PC-9 (cell line): Measurements from ENCODE around the gene P4HA1. TPM values are rescaled to one million over a fixed set of nuclear protein-coding genes. Genes with fewer than 3 reads are reported as not detected.

Experiments
- BruUV-seq: library from RNA; stranded (reverse); fragments of 400-500 nt; replicated peaks from 2 replicates; lab custom pipeline; 2021; lab: Mats Ljungman, UMichigan
- CTCF ChIA-PET: fragments of 300-600 bp; sonication (Branson Sonifier 250); formaldehyde crosslinking; loops from one replicate; lab custom pipeline; 2022; ENCODE audit warnings: antibody characterized with exemption; lab: Charles Lee
- POLR2A ChIA-PET: fragments of 300-600 bp; sonication (Branson Sonifier 250); formaldehyde crosslinking; loops from one replicate; lab custom pipeline; 2022; ENCODE audit warnings: antibody characterized with exemption; ENCODE audit not compliant: unreplicated experiment; lab: Charles Lee
- DNase-seq, 2 experiments: peaks; one replicate each; pipeline versions ENCODE4 v3.0.0 to v3.0.0-alpha.2; 2015 to 2022; ENCODE audit warnings: mixed read lengths in 1 of 2
- H2AFZ ChIP-seq: fragments of 200-600 bp; sonication (generic); 2 replicates; pipeline ENCODE4 v1.8.1; 2017; ENCODE audit warnings: antibody characterized with exemption
- H3F3A ChIP-seq: fragments of 200-600 bp; sonication (generic); 2 replicates; pipeline ENCODE4 v1.8.1; 2017; ENCODE audit warnings: antibody characterized with exemption, mild to moderate bottlenecking, low read depth; ENCODE audit not compliant: insufficient read depth
- H3K27ac ChIP-seq: fragments of 200-600 bp; sonication (generic); 2 replicates; pipeline ENCODE4 v1.6.1; 2016; ENCODE audit warnings: mixed run types
- H3K27me3 ChIP-seq: fragments of 200-600 bp; sonication (generic); 2 replicates; pipeline ENCODE4 v1.6.1; 2016; ENCODE audit warnings: low read depth, mixed run types; ENCODE audit not compliant: insufficient read depth
- H3K36me3 ChIP-seq: fragments of 200-600 bp; sonication (generic); 2 replicates; pipeline ENCODE4 v1.6.1; 2016; ENCODE audit warnings: low read depth, mixed run types
- H3K4me1 ChIP-seq: fragments of 200-600 bp; sonication (generic); replicated peaks from 2 replicates; pipeline ENCODE4 v1.6.1; 2016; ENCODE audit warnings: mixed run types; ENCODE audit not compliant: insufficient read depth
- H3K4me2 ChIP-seq: fragments of 200-600 bp; sonication (generic); 2 replicates; pipeline ENCODE4 v1.6.1; 2017; ENCODE audit warnings: mixed run types
- H3K4me3 ChIP-seq: fragments of 200-600 bp; sonication (generic); 2 replicates; pipeline ENCODE4 v1.6.1; 2016; ENCODE audit warnings: mixed run types
- H3K79me2 ChIP-seq: fragments of 200-600 bp; sonication (generic); 2 replicates; pipeline ENCODE4 v1.6.1; 2017; ENCODE audit warnings: low read depth, mixed run types
- H3K9me2 ChIP-seq: fragments of 200-600 bp; sonication (generic); 2 replicates; pipeline ENCODE4 v1.8.1; 2017; ENCODE audit warnings: mild to moderate bottlenecking; ENCODE audit not compliant: insufficient read depth
- H3K9me3 ChIP-seq: fragments of 200-600 bp; sonication (generic); 2 replicates; pipeline ENCODE4 v1.8.1; 2016; ENCODE audit warnings: low read depth; ENCODE audit not compliant: insufficient read depth
- H4K20me1 ChIP-seq: fragments of 200-600 bp; sonication (generic); 2 replicates; pipeline ENCODE4 v1.8.1; 2017; ENCODE audit not compliant: insufficient read depth
- CTCF ChIP-seq: fragments of 200-600 bp; sonication (generic); conservative IDR thresholded peaks from 2 replicates; pipeline ENCODE4 v1.6.1; 2017; ENCODE audit warnings: mixed run types, antibody characterized with exemption, mild to moderate bottlenecking, moderate library complexity
- EZH2 ChIP-seq: fragments of 200-600 bp; sonication (generic); IDR thresholded peaks from 2 replicates; pipeline ENCODE4 v1.8.0; 2017; ENCODE audit warnings: antibody characterized with exemption, low read depth
- intact Hi-C: fragments of 100-400 bp; cut with micrococcal nuclease; formaldehyde crosslinking; loops from one replicate; pipeline ENCODE4 v1.10.0; 2022; ENCODE audit not compliant: unreplicated experiment
- total RNA-seq: library from RNA; stranded (reverse); gene quantifications from 2 replicates; pipeline ENCODE4 v1.2.3, GENCODE V29; 2021

Gene P4HA1
- total RNA-seq, 1 experiment from 2014 or later = 25.5 TPM

- H3K4me3 ChIP-seq = no peak overlapping the region
- H3K4me1 ChIP-seq = no peaks in the 10 kb centered on the region
- no peaks in the 10 kb centered on the region for H3K9me3 ChIP-seq
- TF ChIP-seq EZH2 (no peak), CTCF (no peak)
- no peak for DNase-seq
- H3K79me2 ChIP-seq = no peaks in the 10 kb centered on the region
- ChIA-PET CTCF (interaction anchor here (0.6 kb wide), 1 partner anchor 1059 kb away, joined by 6 read pairs; no protein-coding TSS in a partner anchor), POLR2A (no interaction called here)
- intact Hi-C loops = loop anchor here (10.0 kb wide), 1 partner anchor 371 kb away; the partner anchor contains the start of gene MCU
- no peaks in the 10 kb centered on the region for H4K20me1 ChIP-seq
- H3K27me3 ChIP-seq = no peaks in the 10 kb centered on the region
- H3K9me2 ChIP-seq = no peaks in the 10 kb centered on the region
- peaks cover 4% of the 10 kb centered on the region; the same call in 1 of the 2 replicates for H3F3A ChIP-seq
- no peak overlapping the region for H3K27ac ChIP-seq
- H3K4me2 ChIP-seq = no peak overlapping the region
- no peak overlapping the region for H2AFZ ChIP-seq
- no TSS peak for BruUV-seq
- peaks cover 16% of the 10 kb centered on the region for H3K36me3 ChIP-seq
Observed at GRCh38 chr10:73065441-73065840, 31.2 kb downstream of the P4HA1 start.

- no peaks in the 10 kb centered on the region for H3K79me2 ChIP-seq
- H3K9me2 ChIP-seq = no peaks in the 10 kb centered on the region
- no peak overlapping the region for H3K27ac ChIP-seq
- H3F3A ChIP-seq = peaks cover 4% of the 10 kb centered on the region; the same call in 1 of the 2 replicates
- no peak for DNase-seq
- ChIA-PET CTCF (interaction anchor here (0.6 kb wide), 2 partner anchors 659 to 806 kb away, joined by 3 to 11 read pairs; no protein-coding TSS in a partner anchor), POLR2A (no interaction called here)
- no TSS peak for BruUV-seq
- H3K9me3 ChIP-seq = no peaks in the 10 kb centered on the region
- H2AFZ ChIP-seq = no peak overlapping the region
- no peak overlapping the region for H3K4me3 ChIP-seq
- no peaks in the 10 kb centered on the region for H3K36me3 ChIP-seq
- H3K4me1 ChIP-seq = no peaks in the 10 kb centered on the region
- TF ChIP-seq CTCF (no peak), EZH2 (no peak)
- H3K4me2 ChIP-seq = no peak overlapping the region
- H4K20me1 ChIP-seq = no peaks in the 10 kb centered on the region
- intact Hi-C loops = loop anchor here (1.0 to 10.0 kb wide), 4 partner anchors 184 to 697 kb away; partner anchors contain the start of gene MCU
- no peaks in the 10 kb centered on the region for H3K27me3 ChIP-seq
Observed at GRCh38 chr10:73061743-73062142, 34.9 kb downstream of the P4HA1 start.

- no peak overlapping the region for H3K4me2 ChIP-seq
- H3K36me3 ChIP-seq = no peaks in the 10 kb centered on the region
- H2AFZ ChIP-seq = no peak overlapping the region
- no TSS peak for BruUV-seq
- no peak overlapping the region for H3K27ac ChIP-seq
- no peaks in the 10 kb centered on the region for H3K9me2 ChIP-seq
- POLR2A ChIA-PET = interaction anchor here (0.6 kb wide), 1 partner anchor 10 kb away, joined by 4 read pairs; no protein-coding TSS in a partner anchor
- H3K4me1 ChIP-seq = no peaks in the 10 kb centered on the region
- no peaks in the 10 kb centered on the region for H3K27me3 ChIP-seq
- CTCF ChIA-PET = interaction anchor here (0.5 to 0.6 kb wide), 2 partner anchors 805 to 1157 kb away, joined by 5 to 11 read pairs; no protein-coding TSS in a partner anchor
- no peak for DNase-seq
- no peak overlapping the region for H3K4me3 ChIP-seq
- H4K20me1 ChIP-seq = no peaks in the 10 kb centered on the region
- no peaks in the 10 kb centered on the region for H3K9me3 ChIP-seq
- H3F3A ChIP-seq = peaks cover 4% of the 10 kb centered on the region; the same call in 1 of the 2 replicates
- no peaks in the 10 kb centered on the region for H3K79me2 ChIP-seq
- intact Hi-C loops = loop anchor here (1.0 to 10.0 kb wide), 4 partner anchors 184 to 697 kb away; partner anchors contain the start of gene MCU
- TF ChIP-seq CTCF (peak; percentile 80), EZH2 (no peak)
Observed at GRCh38 chr10:73060738-73061635, 35.7 kb downstream of the P4HA1 start.
